Mesendoderm (in vitro differentiated cells): ENCODE results near the gene GRM6.

ENCODE experiments used
- DNase-seq: peaks from one replicate; pipeline ENCODE4 v3.0.0; 2013
- H2AK5ac ChIP-seq: 2 replicates; pipeline ENCODE4 v1.6.1; 2013; ENCODE audit warnings: low read length, inconsistent platforms
- H2BK120ac ChIP-seq: 2 replicates; pipeline ENCODE4 v1.6.1; 2013; ENCODE audit warnings: low read depth, mild to moderate bottlenecking, low read length, moderate library complexity, mixed read lengths
- H2BK15ac ChIP-seq: replicated peaks from 2 replicates; pipeline ENCODE4 v1.6.1; 2013; ENCODE audit warnings: low read depth, mild to moderate bottlenecking, moderate library complexity
- H2BK5ac ChIP-seq: 2 replicates; pipeline ENCODE4 v1.6.1; 2013; ENCODE audit warnings: low read length, inconsistent platforms
- H3K18ac ChIP-seq: 2 replicates; pipeline ENCODE4 v1.6.1; 2013; ENCODE audit warnings: mild to moderate bottlenecking, low read length, mixed read lengths
- H3K23ac ChIP-seq: one replicate; pipeline ENCODE4 v1.6.1; 2013; ENCODE audit warnings: low read length
- H3K27ac ChIP-seq: 2 replicates; pipeline ENCODE4 v1.5.1; 2013; ENCODE audit warnings: low read depth, mild to moderate bottlenecking, inconsistent platforms, low read length, moderate library complexity
- H3K27me3 ChIP-seq: 2 replicates; pipeline ENCODE4 v1.6.1; 2013; ENCODE audit warnings: low read length, control low read depth, mild to moderate bottlenecking, inconsistent platforms; ENCODE audit not compliant: insufficient read depth, poor library complexity
- H3K36me3 ChIP-seq: 2 replicates; pipeline ENCODE4 v1.6.1; 2013; ENCODE audit warnings: low read length, inconsistent platforms; ENCODE audit not compliant: control insufficient read depth, insufficient read depth
- H3K4ac ChIP-seq: one replicate; pipeline ENCODE4 v1.6.1; 2013; ENCODE audit warnings: low read depth, mild to moderate bottlenecking, low read length, moderate library complexity
- H3K4me1 ChIP-seq: 2 replicates; pipeline ENCODE4 v1.6.1; 2013; ENCODE audit warnings: low read depth, low read length, inconsistent platforms; ENCODE audit not compliant: control insufficient read depth
- H3K4me2 ChIP-seq: 2 replicates; pipeline ENCODE4 v1.6.1; 2013; ENCODE audit warnings: low read length
- H3K4me3 ChIP-seq: 2 replicates; pipeline ENCODE4 v1.5.1; 2013; ENCODE audit warnings: mild to moderate bottlenecking, low read length
- H3K56ac ChIP-seq: one replicate; pipeline ENCODE4 v1.6.1; 2013; ENCODE audit warnings: low read length
- H3K79me1 ChIP-seq: 2 replicates; pipeline ENCODE4 v1.6.1; 2013; ENCODE audit warnings: low read length, inconsistent platforms
- H3K79me2 ChIP-seq: 2 replicates; pipeline ENCODE4 v1.6.1; 2013; ENCODE audit warnings: mild to moderate bottlenecking, low read length; ENCODE audit not compliant: control insufficient read depth, insufficient read depth
- H3K9ac ChIP-seq: 2 replicates; pipeline ENCODE4 v1.6.1; 2013; ENCODE audit warnings: low read length, inconsistent platforms
- H4K5ac ChIP-seq: one replicate; pipeline ENCODE4 v1.6.1; 2013; ENCODE audit warnings: low read length
- H4K8ac ChIP-seq: one replicate; pipeline ENCODE4 v1.6.1; 2013; ENCODE audit warnings: low read depth, mild to moderate bottlenecking, control low read depth, low read length, moderate library complexity
- WGBS: extraction: QIAGEN DNeasy Blood & Tissue Kit; methylation state at CpG from one replicate; pipeline ENCODE4 v1.1.7; 2013; ENCODE audit warnings: low lambda C conversion rate, missing lambda C conversion rate; ENCODE audit not compliant: insufficient coverage; ENCODE audit errors: extremely low coverage; 5-methylcytosine and 5-hydroxymethylcytosine counted together

GRM6 gene

GRCh38 chr5:178993236-178993765 is 1.8 kb downstream of the GRM6 start:
- WGBS = no CpG with 5 or more reads among the region's 20 CpGs

GRCh38 chr5:178992291-178992895 is 2.7 kb downstream of the GRM6 start:
- Histone ChIP-seq H3K56ac (no peak overlapping the region), H3K79me1 (no peaks in the 10 kb centered on the region), H2AK5ac (no peak overlapping the region), H2BK15ac (no peak overlapping the region), H3K4me3 (no peak overlapping the region), H3K36me3 (no peaks in the 10 kb centered on the region), H3K18ac (no peak overlapping the region), H3K23ac (no peak overlapping the region), H3K27me3 (peaks cover 22% of the 10 kb centered on the region), H3K27ac (no peak overlapping the region), H2BK5ac (no peak overlapping the region), H3K4me1 (no peaks in the 10 kb centered on the region), H2BK120ac (no peak overlapping the region), H3K79me2 (no peaks in the 10 kb centered on the region), H4K5ac (no peak overlapping the region), H4K8ac (no peak overlapping the region), H3K9ac (no peak overlapping the region), H3K4ac (no peak overlapping the region), H3K4me2 (no peak overlapping the region)
- WGBS = no CpG with 5 or more reads among the region's 9 CpGs
- no peak for DNase-seq

More at GRCh38 chr5:178993236-178993765, 1.8 kb downstream of the GRM6 start:
- Histone ChIP-seq H3K79me1 (no peaks in the 10 kb centered on the region), H3K27me3 (peaks cover 22% of the 10 kb centered on the region), H2BK120ac (no peak overlapping the region), H3K79me2 (no peaks in the 10 kb centered on the region), H3K23ac (no peak overlapping the region), H3K9ac (no peak overlapping the region), H3K4me2 (no peak overlapping the region), H3K27ac (no peak overlapping the region), H3K18ac (no peak overlapping the region), H3K4ac (no peak overlapping the region), H4K5ac (no peak overlapping the region), H3K4me3 (no peak overlapping the region), H3K36me3 (no peaks in the 10 kb centered on the region), H2BK5ac (no peak overlapping the region), H3K56ac (no peak overlapping the region), H4K8ac (no peak overlapping the region), H2AK5ac (no peak overlapping the region), H2BK15ac (no peak overlapping the region), H3K4me1 (no peaks in the 10 kb centered on the region)
- no peak for DNase-seq

DNA sequence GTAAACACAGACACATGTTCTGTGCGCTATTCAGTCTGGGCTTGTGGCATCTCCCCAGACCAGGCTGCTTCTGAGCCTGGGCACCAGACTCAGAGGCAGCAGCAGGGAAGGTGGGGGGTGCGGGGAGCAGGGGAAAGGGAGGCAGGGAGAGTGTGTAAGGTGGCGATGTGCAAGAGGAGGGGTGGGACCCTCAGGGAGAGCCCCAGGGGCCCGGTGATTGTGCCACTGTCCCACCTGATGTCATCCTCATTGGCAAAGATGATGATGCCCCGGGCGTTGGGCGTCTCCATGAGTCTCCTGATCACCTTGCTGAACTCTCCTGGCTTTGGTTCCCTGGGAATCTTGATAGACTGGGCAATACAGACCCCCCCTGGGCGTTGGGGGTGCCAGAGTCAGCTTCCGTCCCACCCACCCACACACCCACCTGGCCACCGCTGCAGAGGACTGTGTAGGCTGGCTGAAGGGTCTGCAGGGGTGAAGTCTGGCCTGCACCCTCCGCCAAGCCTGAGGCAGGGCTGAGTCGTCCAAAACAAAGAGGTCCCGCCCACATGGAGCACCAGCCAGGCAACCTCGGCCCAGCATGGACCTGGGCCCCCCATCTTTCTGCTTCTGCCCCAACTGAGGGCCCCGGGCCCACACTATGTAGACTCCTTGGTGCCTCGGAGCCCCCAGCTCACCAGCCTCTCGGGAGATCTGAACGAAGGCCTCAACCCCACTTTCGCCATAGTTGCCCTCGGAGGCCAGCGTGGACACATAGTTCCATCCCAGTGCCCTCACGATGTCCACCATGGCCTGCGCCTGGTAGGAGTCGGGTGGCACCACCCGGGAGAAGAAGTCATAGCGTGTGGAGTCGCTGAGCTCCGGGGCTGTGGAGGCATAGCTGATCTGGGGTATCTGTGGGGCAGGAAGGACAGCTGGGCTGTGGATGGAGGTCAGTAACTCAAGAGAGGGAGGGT is 3.7 kb downstream of the GRM6 start:
- Histone ChIP-seq H4K5ac (no peak overlapping the region), H4K8ac (no peak overlapping the region), H2BK15ac (no peak overlapping the region), H3K79me1 (no peaks in the 10 kb centered on the region), H2BK5ac (no peak overlapping the region), H3K23ac (no peak overlapping the region), H2AK5ac (no peak overlapping the region), H3K9ac (no peak overlapping the region), H3K36me3 (no peaks in the 10 kb centered on the region), H3K4me3 (no peak overlapping the region), H3K4me2 (no peak overlapping the region), H3K27ac (no peak overlapping the region), H3K79me2 (no peaks in the 10 kb centered on the region), H3K56ac (no peak overlapping the region), H3K4ac (no peak overlapping the region), H3K4me1 (no peaks in the 10 kb centered on the region), H2BK120ac (no peak overlapping the region), H3K18ac (no peak overlapping the region), H3K27me3 (peaks cover 22% of the 10 kb centered on the region)
- no peak for DNase-seq
- no CpG with 5 or more reads among the region's 28 CpGs for WGBS

DNA sequence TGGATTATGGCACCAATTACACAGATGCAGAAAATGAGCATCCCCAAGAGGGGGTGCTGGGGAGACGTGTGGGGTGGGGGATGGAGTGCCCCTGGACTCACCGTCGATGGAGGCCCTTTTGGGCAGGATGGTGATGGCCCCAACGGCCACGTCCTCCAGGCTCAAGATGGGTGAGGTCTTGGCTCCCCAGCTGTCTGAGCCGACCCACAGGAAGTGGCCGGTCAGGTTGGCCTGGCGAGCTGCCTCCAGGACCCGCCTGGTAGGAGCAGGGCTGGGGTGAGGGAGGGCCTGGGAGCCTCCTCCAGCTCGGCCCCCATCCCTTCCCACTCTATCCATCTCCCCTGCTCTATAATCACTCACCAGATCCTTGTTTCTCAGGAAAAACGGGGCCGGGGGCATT is 4.6 kb downstream of the GRM6 start:
- Histone ChIP-seq H3K79me2 (no peaks in the 10 kb centered on the region), H3K9ac (no peak overlapping the region), H4K5ac (no peak overlapping the region), H4K8ac (no peak overlapping the region), H3K27ac (no peak overlapping the region), H2BK15ac (no peak overlapping the region), H3K4me3 (no peak overlapping the region), H2BK5ac (no peak overlapping the region), H3K4me1 (no peaks in the 10 kb centered on the region), H3K36me3 (no peaks in the 10 kb centered on the region), H2AK5ac (no peak overlapping the region), H3K56ac (no peak overlapping the region), H3K79me1 (no peaks in the 10 kb centered on the region), H3K27me3 (peaks cover 17% of the 10 kb centered on the region), H2BK120ac (no peak overlapping the region), H3K23ac (no peak overlapping the region), H3K4me2 (no peak overlapping the region), H3K18ac (no peak overlapping the region), H3K4ac (no peak overlapping the region)
- WGBS = no CpG with 5 or more reads among the region's 12 CpGs
- no peak for DNase-seq

GRCh38 chr5:178989311-178989710 is 5.8 kb downstream of the GRM6 start:
- Histone ChIP-seq H2AK5ac (no peak overlapping the region), H3K27me3 (peaks cover 9% of the 10 kb centered on the region), H3K23ac (no peak overlapping the region), H3K4me1 (no peaks in the 10 kb centered on the region), H3K9ac (no peak overlapping the region), H3K36me3 (no peaks in the 10 kb centered on the region), H3K4me2 (no peak overlapping the region), H2BK5ac (no peak overlapping the region), H4K5ac (no peak overlapping the region), H3K27ac (no peak overlapping the region), H3K56ac (no peak overlapping the region), H3K4me3 (no peak overlapping the region), H3K79me2 (no peaks in the 10 kb centered on the region), H4K8ac (no peak overlapping the region), H3K79me1 (no peaks in the 10 kb centered on the region), H3K18ac (no peak overlapping the region), H2BK120ac (no peak overlapping the region), H3K4ac (no peak overlapping the region), H2BK15ac (no peak overlapping the region)
- WGBS = no CpG with 5 or more reads among the region's 7 CpGs
- DNase-seq = no peak
